CD4-positive, CD25-positive, alpha-beta regulatory T cell (primary cell): ENCODE data around the gene CYP4F12. TPM values are rescaled to one million over a fixed set of nuclear protein-coding genes. Genes with fewer than 3 reads are reported as not detected.

Source experiments
- ATAC-seq, 2 donors: fragments of 150-1000 bp; cut with Tn5 transposase; one replicate each; pipeline ENCODE4 v1.10.0; 2021; ENCODE audit warnings: low read depth in 2 of 2, moderate number of reproducible peaks in 2 of 2, moderate library complexity in 1 of 2
- DNase-seq, 3 donors: peaks; one replicate each; pipeline versions ENCODE4 v3.0.0 to v3.0.0-alpha.2; 2012 to 2022; ENCODE audit warnings: mixed read lengths in 1 of 3
- H3K27ac ChIP-seq: one replicate; pipeline ENCODE4 v1.7.0; 2013; ENCODE audit warnings: mild to moderate bottlenecking, low read length; ENCODE audit not compliant: insufficient read depth, poor library complexity, severe bottlenecking
- H3K27me3 ChIP-seq: one replicate; pipeline ENCODE4 v1.7.0; 2013; ENCODE audit warnings: low read length; ENCODE audit not compliant: control insufficient read depth, insufficient read depth
- H3K36me3 ChIP-seq: one replicate; pipeline ENCODE4 v1.7.0; 2013; ENCODE audit warnings: mild to moderate bottlenecking, low read length, moderate library complexity; ENCODE audit not compliant: control insufficient read depth, insufficient read depth
- H3K4me1 ChIP-seq: 2 replicates; pipeline ENCODE4 v1.7.0; 2013; ENCODE audit warnings: mild to moderate bottlenecking, low read length; ENCODE audit not compliant: insufficient read depth, control insufficient read depth, poor library complexity, severe bottlenecking
- H3K4me3 ChIP-seq: one replicate; pipeline ENCODE4 v1.7.0; 2013; ENCODE audit warnings: low read depth, mild to moderate bottlenecking, low read length, moderate library complexity
- H3K9me3 ChIP-seq, 2 experiments: 1 replicate in 1 of 2; 2 replicates in 1 of 2; pipeline ENCODE4 v1.7.0; 2013; ENCODE audit warnings: low read length in 2 of 2, mild to moderate bottlenecking in 1 of 2, moderate library complexity in 1 of 2; ENCODE audit not compliant: control insufficient read depth in 2 of 2
- H3K27ac Mint-ChIP-seq, 3 donors: one replicate each; pipeline ENCODE4 v1.8.0; 2020 to 2022; ENCODE audit warnings: mild to moderate bottlenecking in 3 of 3, mixed read lengths in 3 of 3, moderate library complexity in 2 of 3
- H3K27me3 Mint-ChIP-seq: one replicate; pipeline ENCODE4 v1.8.0; 2022; ENCODE audit warnings: mild to moderate bottlenecking, mixed read lengths
- H3K36me3 Mint-ChIP-seq: one replicate; pipeline ENCODE4 v1.8.0; 2020; ENCODE audit warnings: mixed read lengths
- H3K4me1 Mint-ChIP-seq, 4 donors: one replicate each; pipeline ENCODE4 v1.8.0; 2020 to 2022; ENCODE audit warnings: mixed read lengths in 4 of 4, mild to moderate bottlenecking in 1 of 4
- H3K4me3 Mint-ChIP-seq, 4 donors: one replicate each; pipeline ENCODE4 v1.8.0; 2020 to 2022; ENCODE audit warnings: mild to moderate bottlenecking in 4 of 4, mixed read lengths in 4 of 4, moderate library complexity in 3 of 4
- H3K9me3 Mint-ChIP-seq, 7 donors: one replicate each; pipeline ENCODE4 v1.8.0; 2020 to 2022; ENCODE audit warnings: mixed read lengths in 7 of 7, mild to moderate bottlenecking in 3 of 7, moderate library complexity in 2 of 7
- polyA plus RNA-seq, 4 donors: library from polyadenylated mRNA; unstranded; fragments of 300-500 nt; fragmentation: Illumina TruSeq; gene quantifications; one replicate each; pipeline ENCODE4 v1.2.3, GENCODE V29; 2021
- total RNA-seq: library from RNA; stranded (reverse); gene quantifications from one replicate; pipeline ENCODE4 v1.2.3, GENCODE V29; 2022

CYP4F12 gene
- total and polyA plus RNA-seq, 5 donors from 2014 or later, result 0.31 TPM; not detected in 4

GRCh38 chr19:15696654-15697194 is 23.8 kb downstream of the CYP4F12 start:
- H3K36me3 Mint-ChIP-seq, result no peaks in the 10 kb centered on the region
- Histone ChIP-seq H3K4me1 (no peaks in the 10 kb centered on the region), H3K4me3 (no peak overlapping the region), H3K27ac (no peak overlapping the region), H3K36me3 (no peaks in the 10 kb centered on the region), H3K27me3 (peaks cover 7% of the 10 kb centered on the region), H3K9me3 (no peaks in the 10 kb centered on the region)
- ATAC-seq (no peak), DNase-seq (no peak)
- H3K4me3 Mint-ChIP-seq, result no peak overlapping the region
- H3K9me3 Mint-ChIP-seq, result peaks cover 0 to 5% (median 3%) of the 10 kb centered on the region in 7 donors
- H3K27ac Mint-ChIP-seq, result no peak overlapping the region
- H3K4me1 Mint-ChIP-seq, result peaks cover 0 to 6% (median 0%) of the 10 kb centered on the region in 4 donors
- peaks cover 19% of the 10 kb centered on the region for H3K27me3 Mint-ChIP-seq

GRCh38 chr19:15701757-15702533 is 29.1 kb downstream of the CYP4F12 start:
- no peaks in the 10 kb centered on the region for H3K36me3 Mint-ChIP-seq
- Histone ChIP-seq H3K4me1 (no peaks in the 10 kb centered on the region), H3K27ac (no peak overlapping the region), H3K36me3 (no peaks in the 10 kb centered on the region), H3K9me3 (peaks cover 0 to 4% of the 10 kb centered on the region in 2 experiments), H3K27me3 (peaks cover 14% of the 10 kb centered on the region), H3K4me3 (no peak overlapping the region)
- H3K27ac Mint-ChIP-seq, result no peak overlapping the region
- H3K27me3 Mint-ChIP-seq, result peaks cover 39% of the 10 kb centered on the region
- ATAC-seq (no peak), DNase-seq (no peak)
- H3K4me1 Mint-ChIP-seq, result peaks cover 0 to 6% (median 0%) of the 10 kb centered on the region in 4 donors
- H3K9me3 Mint-ChIP-seq, result peaks cover 0 to 10% (median 0%) of the 10 kb centered on the region in 7 donors
- H3K4me3 Mint-ChIP-seq, result no peak overlapping the region

GRCh38 chr19:15702534-15702930 is 29.6 kb downstream of the CYP4F12 start:
- Mint-ChIP-seq H3K27me3 (peaks cover 40% of the 10 kb centered on the region), H3K36me3 (no peaks in the 10 kb centered on the region), H3K4me1 (peaks cover 0 to 6% (median 0%) of the 10 kb centered on the region in 4 donors), H3K9me3 (peaks cover 0 to 9% (median 0%) of the 10 kb centered on the region in 7 donors), H3K4me3 (no peak overlapping the region), H3K27ac (no peak overlapping the region)
- Histone ChIP-seq H3K27me3 (peaks cover 14% of the 10 kb centered on the region), H3K27ac (no peak overlapping the region), H3K4me3 (no peak overlapping the region), H3K36me3 (no peaks in the 10 kb centered on the region), H3K9me3 (peaks cover 0 to 4% of the 10 kb centered on the region in 2 experiments), H3K4me1 (no peaks in the 10 kb centered on the region)
- DNase-seq (peak in 1 of 3 donors; percentile 31), ATAC-seq (no peak)

GRCh38 chr19:15714638-15715037 is 41.8 kb downstream of the CYP4F12 start:
- Mint-ChIP-seq H3K9me3 (no peaks in the 10 kb centered on the region), H3K27me3 (peaks cover 22% of the 10 kb centered on the region), H3K36me3 (no peaks in the 10 kb centered on the region), H3K4me1 (no peaks in the 10 kb centered on the region), H3K4me3 (no peak overlapping the region), H3K27ac (peak overlapping the region in 1 of 3 donors; percentile 70)
- no peak for DNase-seq
- no peaks in the 10 kb centered on the region for H3K36me3 ChIP-seq
- ATAC-seq, result no peak
- H3K4me3 ChIP-seq, result no peak overlapping the region
- H3K4me1 ChIP-seq, result no peaks in the 10 kb centered on the region
- H3K27me3 ChIP-seq, result peaks cover 6% of the 10 kb centered on the region
- H3K27ac ChIP-seq, result no peak overlapping the region
- no peaks in the 10 kb centered on the region for H3K9me3 ChIP-seq

GRCh38 chr19:15715642-15716041 is 42.8 kb downstream of the CYP4F12 start:
- Histone ChIP-seq H3K27ac (no peak overlapping the region), H3K36me3 (no peaks in the 10 kb centered on the region), H3K4me1 (no peaks in the 10 kb centered on the region), H3K9me3 (no peaks in the 10 kb centered on the region), H3K4me3 (no peak overlapping the region), H3K27me3 (peaks cover 6% of the 10 kb centered on the region)
- no peak overlapping the region for H3K4me3 Mint-ChIP-seq
- H3K27ac Mint-ChIP-seq, result no peak overlapping the region
- H3K36me3 Mint-ChIP-seq, result no peaks in the 10 kb centered on the region
- H3K9me3 Mint-ChIP-seq, result peaks cover 0 to 2% (median 0%) of the 10 kb centered on the region in 7 donors
- H3K27me3 Mint-ChIP-seq, result peaks cover 27% of the 10 kb centered on the region
- no peak for DNase-seq
- no peaks in the 10 kb centered on the region for H3K4me1 Mint-ChIP-seq
- no peak for ATAC-seq

- Mint-ChIP-seq H3K36me3 (no peaks in the 10 kb centered on the region), H3K9me3 (peaks cover 0 to 2% (median 0%) of the 10 kb centered on the region in 7 donors), H3K4me1 (no peaks in the 10 kb centered on the region), H3K4me3 (no peak overlapping the region), H3K27ac (no peak overlapping the region), H3K27me3 (peaks cover 34% of the 10 kb centered on the region)
- Histone ChIP-seq H3K4me3 (no peak overlapping the region), H3K36me3 (no peaks in the 10 kb centered on the region), H3K27me3 (peaks cover 10% of the 10 kb centered on the region), H3K9me3 (no peaks in the 10 kb centered on the region), H3K4me1 (no peaks in the 10 kb centered on the region), H3K27ac (no peak overlapping the region)
- ATAC-seq (no peak), DNase-seq (no peak)
Observed at GRCh38 chr19:15717809-15718208, 44.9 kb downstream of the CYP4F12 start.

GRCh38 chr19:15721268-15721667 is 48.4 kb downstream of the CYP4F12 start:
- DNase-seq (no peak), ATAC-seq (no peak)
- peaks cover 39% of the 10 kb centered on the region for H3K27me3 Mint-ChIP-seq
- no peaks in the 10 kb centered on the region for H3K4me1 ChIP-seq
- no peaks in the 10 kb centered on the region for H3K36me3 Mint-ChIP-seq
- peaks cover 13% of the 10 kb centered on the region for H3K27me3 ChIP-seq
- no peaks in the 10 kb centered on the region for H3K9me3 ChIP-seq
- H3K4me3 ChIP-seq, result no peak overlapping the region
- no peaks in the 10 kb centered on the region for H3K4me1 Mint-ChIP-seq
- no peak overlapping the region for H3K27ac ChIP-seq
- H3K36me3 ChIP-seq, result no peaks in the 10 kb centered on the region
- H3K9me3 Mint-ChIP-seq, result peaks cover 0 to 4% (median 0%) of the 10 kb centered on the region in 7 donors
- H3K4me3 Mint-ChIP-seq, result no peak overlapping the region
- no peak overlapping the region for H3K27ac Mint-ChIP-seq
